GM12865 (cell line): Measurements from ENCODE around the gene GNS.

Experiments
- DNase-seq: peaks from one replicate; pipeline ENCODE4 v3.0.0; 2010; ENCODE audit warnings: low read depth
- H3K4me3 ChIP-seq: 2 replicates; pipeline ENCODE4 v1.5.1; 2011; ENCODE audit warnings: mild to moderate bottlenecking, low read depth, low read length, control low read depth
- CTCF ChIP-seq: IDR thresholded peaks from 2 replicates; pipeline ENCODE4 v1.5.1; 2011; ENCODE audit warnings: low read length, control low read depth, low read depth, inconsistent platforms; ENCODE audit not compliant: insufficient read depth; ENCODE audit errors: missing control alignments

Gene GNS

GRCh38 chr12:64706857-64707256 lies 52.3 kb downstream of the GNS start:
- no peak overlapping the region for H3K4me3 ChIP-seq
- DNase-seq = no peak
- no peak for TF ChIP-seq CTCF

- H3K4me3 ChIP-seq = no peak overlapping the region
Observed at GRCh38 chr12:64706306-64706705, 52.9 kb downstream of the GNS start.

GRCh38 chr12:64701283-64701682 lies 57.9 kb downstream of the GNS start:
- DNase-seq = no peak
- TF ChIP-seq CTCF = no peak
- no peak overlapping the region for H3K4me3 ChIP-seq

More at GRCh38 chr12:64706306-64706705, 52.9 kb downstream of the GNS start:
- TF ChIP-seq CTCF = no peak
- no peak for DNase-seq

- DNase-seq = no peak
- TF ChIP-seq CTCF = no peak
- H3K4me3 ChIP-seq = no peak overlapping the region
Observed at GRCh38 chr12:64700532-64700931, 58.7 kb downstream of the GNS start.

GRCh38 chr12:64699504-64700115 lies 59.6 kb downstream of the GNS start:
- no peak overlapping the region for H3K4me3 ChIP-seq
- TF ChIP-seq CTCF = no peak
- no peak for DNase-seq

GRCh38 chr12:64696080-64696741 lies 63.0 kb downstream of the GNS start:
- no peak overlapping the region for H3K4me3 ChIP-seq
- DNase-seq = no peak
- TF ChIP-seq CTCF = no peak

GRCh38 chr12:64695550-64695949 lies 63.7 kb downstream of the GNS start:
- DNase-seq = no peak
- no peak for TF ChIP-seq CTCF
- no peak overlapping the region for H3K4me3 ChIP-seq
